Measurements from ENCODE around the gene SLC22A7.

DNA sequence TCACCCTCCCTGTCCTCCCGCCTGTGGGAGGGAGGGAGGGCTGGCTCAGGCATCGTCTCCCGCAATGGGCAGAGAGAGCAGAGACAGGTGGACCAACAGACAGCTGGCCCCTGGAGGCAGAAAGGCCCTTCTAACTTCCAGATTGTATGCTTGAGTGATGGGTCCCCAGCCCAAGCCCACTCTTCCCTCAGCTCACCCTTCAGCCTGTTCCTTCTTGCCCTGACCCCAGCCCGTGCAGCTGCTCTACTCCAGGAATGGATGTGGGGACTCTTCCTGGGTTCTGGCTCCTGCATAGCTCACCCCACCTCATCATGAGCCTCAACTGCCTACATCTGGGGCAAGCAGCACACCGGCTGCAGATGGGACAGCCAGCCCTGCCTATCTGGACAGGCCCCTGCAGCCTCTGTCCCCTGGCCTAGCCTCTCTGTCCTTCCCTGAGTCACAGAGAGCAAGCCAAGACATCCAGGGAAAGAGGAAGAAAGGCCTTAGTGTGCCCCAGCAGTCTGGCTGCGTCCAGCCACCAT is 11.5 kb upstream of the SLC22A7 start:
- TF ChIP-seq, protein P1, sequence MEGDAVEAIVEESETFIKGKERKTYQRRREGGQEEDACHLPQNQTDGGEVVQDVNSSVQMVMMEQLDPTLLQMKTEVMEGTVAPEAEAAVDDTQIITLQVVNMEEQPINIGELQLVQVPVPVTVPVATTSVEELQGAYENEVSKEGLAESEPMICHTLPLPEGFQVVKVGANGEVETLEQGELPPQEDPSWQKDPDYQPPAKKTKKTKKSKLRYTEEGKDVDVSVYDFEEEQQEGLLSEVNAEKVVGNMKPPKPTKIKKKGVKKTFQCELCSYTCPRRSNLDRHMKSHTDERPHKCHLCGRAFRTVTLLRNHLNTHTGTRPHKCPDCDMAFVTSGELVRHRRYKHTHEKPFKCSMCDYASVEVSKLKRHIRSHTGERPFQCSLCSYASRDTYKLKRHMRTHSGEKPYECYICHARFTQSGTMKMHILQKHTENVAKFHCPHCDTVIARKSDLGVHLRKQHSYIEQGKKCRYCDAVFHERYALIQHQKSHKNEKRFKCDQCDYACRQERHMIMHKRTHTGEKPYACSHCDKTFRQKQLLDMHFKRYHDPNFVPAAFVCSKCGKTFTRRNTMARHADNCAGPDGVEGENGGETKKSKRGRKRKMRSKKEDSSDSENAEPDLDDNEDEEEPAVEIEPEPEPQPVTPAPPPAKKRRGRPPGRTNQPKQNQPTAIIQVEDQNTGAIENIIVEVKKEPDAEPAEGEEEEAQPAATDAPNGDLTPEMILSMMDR (IDR thresholded peaks at IDR 0.05; ENCODE audit: low read depth, low read length) = no peak
- TF ChIP-seq EZH2phosphoT487 (IDR thresholded peaks at IDR 0.05; ENCODE audit: low read depth) = no peak

All from OCI-LY3 (cell line).